Measurements from ENCODE around the gene SAP30BP. TPM values are rescaled to one million over a fixed set of nuclear protein-coding genes. Genes with fewer than 3 reads are reported as not detected.

SAP30BP gene
- total and polyA plus RNA-seq, 4 donors, result 20.9 to 33.4 (median 30.2) TPM

- H3K9ac ChIP-seq (ENCODE audit: low read depth in 1 of 2, low read length in 2 of 2), result no peak overlapping the region
- no peaks in the 10 kb centered on the region for H3K27me3 ChIP-seq (ENCODE audit: control insufficient read depth in 4 of 4, insufficient read depth in 4 of 4, low read length in 3 of 4)
- H3K4me3 ChIP-seq (ENCODE audit: low read depth in 1 of 3, low read length in 3 of 3), result no peak overlapping the region
- H3K4me1 ChIP-seq (ENCODE audit: control insufficient read depth in 4 of 4, insufficient read depth in 4 of 4, low read length in 3 of 4), result peaks cover 8 to 25% (median 16%) of the 10 kb centered on the region in 4 donors
- TF ChIP-seq FOXA2 (IDR thresholded peaks at IDR 0.05), result no peak
- no peak for TF ChIP-seq HNF4A (conservative IDR thresholded peaks at IDR 0.05)
- no peak for TF ChIP-seq ATF3 (IDR thresholded peaks at IDR 0.05)
- no peak for TF ChIP-seq EGR1 (IDR thresholded peaks at IDR 0.05; ENCODE audit: low read depth in 2 of 2)
- TF ChIP-seq HNF4G (IDR thresholded peaks at IDR 0.05), result no peak
- no peak for TF ChIP-seq JUND (IDR thresholded peaks at IDR 0.05)
- TF ChIP-seq TAF1 (conservative IDR thresholded peaks at IDR 0.05), result no peak
- TF ChIP-seq MAX (IDR thresholded peaks at IDR 0.05), result no peak
- TF ChIP-seq RXRA (IDR thresholded peaks at IDR 0.05), result no peak
- TF ChIP-seq FOXA1 (IDR thresholded peaks at IDR 0.05), result no peak
- no peak for TF ChIP-seq RAD21 (IDR thresholded peaks at IDR 0.05)
- TF ChIP-seq ZBTB33 (IDR thresholded peaks at IDR 0.05), result no peak
- no peak for TF ChIP-seq REST (IDR thresholded peaks at IDR 0.05)
- no peak for TF ChIP-seq YY1 (IDR thresholded peaks at IDR 0.05)
- no peak for TF ChIP-seq SP1 (IDR thresholded peaks at IDR 0.05)
- no peak for TF ChIP-seq GABPA (IDR thresholded peaks at IDR 0.05 in 1 of 2, conservative IDR thresholded peaks at IDR 0.05 in 1 of 2)
- no peak for TF ChIP-seq NR2F2 (IDR thresholded peaks at IDR 0.05)
- TF ChIP-seq CTCF (IDR thresholded peaks at IDR 0.05; ENCODE audit: low read depth, low read length, missing input control), result no peak
- H3K27ac ChIP-seq (ENCODE audit: low read depth in 1 of 2, low read length in 2 of 2), result no peak overlapping the region
- no peaks in the 10 kb centered on the region for H3K9me3 ChIP-seq (ENCODE audit: control insufficient read depth in 4 of 4, low read length in 3 of 4)
- WGBS, result 92% methylated on average over 9 of the region's 9 CpGs
- no peak for DNase-seq (ENCODE audit: low spot score)
- peaks cover 0 to 10% (median 1%) of the 10 kb centered on the region in 4 donors for H3K36me3 ChIP-seq (ENCODE audit: control insufficient read depth in 4 of 4, insufficient read depth in 3 of 4, low read depth in 1 of 4, low read length in 3 of 4)
Observed at GRCh38 chr17:75634376-75634740, 32.8 kb upstream of the SAP30BP start.
